CD14-positive monocyte (primary cell): ENCODE measurements around the gene DSCAML1. TPM values are rescaled to one million over a fixed set of nuclear protein-coding genes. Genes with fewer than 3 reads are reported as not detected.

Experiments
- DNase-seq, 3 donors: peaks; one replicate each; pipeline ENCODE4 v3.0.0-alpha.2; 2011 to 2022
- H2AFZ ChIP-seq: 2 replicates; pipeline ENCODE4 v1.6.0; 2012; ENCODE audit warnings: mild to moderate bottlenecking, low read depth, low read length, inconsistent platforms; ENCODE audit not compliant: insufficient read depth, poor library complexity, severe bottlenecking
- H3K27ac ChIP-seq, 2 donors: 1 replicate in 1 of 2; 2 replicates in 1 of 2; pipeline ENCODE4 v1.5.1; 2012 to 2013; ENCODE audit warnings: low read length in 2 of 2, control low read depth in 1 of 2, inconsistent platforms in 1 of 2, low read depth in 1 of 2, mild to moderate bottlenecking in 1 of 2
- H3K27me3 ChIP-seq, 2 donors: one replicate each; pipeline versions ENCODE4 v1.6.0 to v1.6.1; 2011 to 2013; ENCODE audit warnings: low read length in 2 of 2; ENCODE audit not compliant: control insufficient read depth in 2 of 2, insufficient read depth in 2 of 2
- H3K36me3 ChIP-seq, 2 donors: replicated peaks in 1 of 2; 1 replicate in 1 of 2; 2 replicates in 1 of 2; pipeline versions ENCODE4 v1.5.1 to v1.6.1; 2012 to 2013; ENCODE audit warnings: low read length in 2 of 2, control low read depth in 1 of 2, inconsistent platforms in 1 of 2, mild to moderate bottlenecking in 1 of 2; ENCODE audit not compliant: insufficient read depth in 2 of 2, control insufficient read depth in 1 of 2
- H3K4me1 ChIP-seq, 2 donors: 1 replicate in 1 of 2; 2 replicates in 1 of 2; pipeline versions ENCODE4 v1.5.1 to v1.6.1; 2012 to 2013; ENCODE audit warnings: low read length in 2 of 2, control low read depth in 1 of 2, inconsistent platforms in 1 of 2, mild to moderate bottlenecking in 1 of 2, moderate library complexity in 1 of 2; ENCODE audit not compliant: insufficient read depth in 2 of 2, control insufficient read depth in 1 of 2
- H3K4me2 ChIP-seq: replicated peaks from 2 replicates; pipeline ENCODE3; 2012; ENCODE audit warnings: low read length, moderate library complexity, mild to moderate bottlenecking; ENCODE audit not compliant: poor library complexity, severe bottlenecking; ENCODE audit errors: extremely low read depth
- H3K4me3 ChIP-seq, 3 experiments: fragments of 200-600 bp in 1 of 3; sonication (generic) in 1 of 3; replicated peaks in 1 of 3; 1 replicate in 2 of 3; 2 replicates in 1 of 3; pipeline ENCODE4 v1.5.1; 2011 to 2013; ENCODE audit warnings: low read length in 3 of 3, mild to moderate bottlenecking in 3 of 3, control low read depth in 2 of 3, low read depth in 2 of 3, inconsistent platforms in 1 of 3, moderate library complexity in 1 of 3
- H3K79me2 ChIP-seq: 2 replicates; pipeline ENCODE4 v1.6.0; 2012; ENCODE audit warnings: mild to moderate bottlenecking, control low read depth, inconsistent platforms, low read length, moderate library complexity; ENCODE audit not compliant: insufficient read depth
- H3K9ac ChIP-seq: 2 replicates; pipeline ENCODE4 v1.6.0; 2017; ENCODE audit warnings: low read length, mild to moderate bottlenecking; ENCODE audit not compliant: insufficient read depth, poor library complexity, severe bottlenecking
- H3K9me3 ChIP-seq, 2 donors: replicated peaks in 1 of 2; 1 replicate in 1 of 2; 2 replicates in 1 of 2; pipeline versions ENCODE4 v1.5.1 to v1.6.1; 2012 to 2013; ENCODE audit warnings: low read length in 2 of 2, control low read depth in 1 of 2; ENCODE audit not compliant: control insufficient read depth in 1 of 2, insufficient read depth in 1 of 2
- H4K20me1 ChIP-seq: 2 replicates; pipeline ENCODE4 v1.6.0; 2012; ENCODE audit warnings: mild to moderate bottlenecking, low read length, control low read depth, moderate library complexity; ENCODE audit not compliant: insufficient read depth
- H3K27ac Mint-ChIP-seq, 7 donors: one replicate each; pipeline ENCODE4 v1.8.0; 2020; ENCODE audit warnings: mild to moderate bottlenecking in 7 of 7, mixed read lengths in 7 of 7, moderate library complexity in 6 of 7, inconsistent platforms in 2 of 7
- H3K27me3 Mint-ChIP-seq, 3 donors: one replicate each; pipeline ENCODE4 v1.8.0; 2021 to 2022; ENCODE audit warnings: low read depth in 3 of 3, mild to moderate bottlenecking in 3 of 3, mixed read lengths in 3 of 3, moderate library complexity in 3 of 3, inconsistent platforms in 1 of 3
- H3K36me3 Mint-ChIP-seq, 2 donors: one replicate each; pipeline ENCODE4 v1.8.0; 2020; ENCODE audit warnings: mixed read lengths in 2 of 2, inconsistent platforms in 1 of 2, mild to moderate bottlenecking in 1 of 2
- H3K4me1 Mint-ChIP-seq: one replicate; pipeline ENCODE4 v1.8.0; 2020; ENCODE audit warnings: mild to moderate bottlenecking, mixed read lengths
- H3K4me3 Mint-ChIP-seq, 2 donors: one replicate each; pipeline ENCODE4 v1.8.0; 2020; ENCODE audit warnings: mild to moderate bottlenecking in 2 of 2, mixed read lengths in 2 of 2, moderate library complexity in 1 of 2
- H3K9me3 Mint-ChIP-seq, 7 donors: one replicate each; pipeline ENCODE4 v1.8.0; 2020 to 2022; ENCODE audit warnings: mixed read lengths in 7 of 7, mild to moderate bottlenecking in 6 of 7, moderate library complexity in 6 of 7, inconsistent platforms in 2 of 7
- CTCF ChIP-seq: fragments of 200-600 bp; IDR thresholded peaks from one replicate; pipeline ENCODE4 v1.8.0; 2022; ENCODE audit warnings: antibody characterized with exemption, mild to moderate bottlenecking
- WGBS: methylation state at CpG from one replicate; pipeline ENCODE4 v1.1.5; 2013; ENCODE audit warnings: missing lambda C conversion rate; ENCODE audit not compliant: insufficient coverage; 5-methylcytosine and 5-hydroxymethylcytosine counted together
- intact Hi-C, 2 donors: fragments of 100-400 bp; cut with micrococcal nuclease; formaldehyde crosslinking; loops; one replicate each; pipeline versions ENCODE4 v1.15.0 to v1.15.1; 2023
- polyA plus RNA-seq, 3 donors: library from polyadenylated mRNA; depleted of rRNA in 1 of 3; unstranded in 2 of 3; stranded (reverse) in 1 of 3; fragments of 300-500 nt in 2 of 3; fragments of >200 nt in 1 of 3; fragmentation: Illumina TruSeq in 2 of 3; gene quantifications; 1 replicate in 2 of 3; 2 replicates in 1 of 3; pipeline ENCODE4 v1.2.3, GENCODE V29; 2012 to 2021

DSCAML1 gene
- polyA plus RNA-seq, 3 donors, result not detected

GRCh38 chr11:117492578-117493251 lies 304.3 kb downstream of the DSCAML1 start:
- Mint-ChIP-seq H3K36me3 (no peaks in the 10 kb centered on the region), H3K27ac (no peak overlapping the region), H3K4me3 (no peak overlapping the region), H3K9me3 (no peaks in the 10 kb centered on the region), H3K4me1 (peaks cover 12% of the 10 kb centered on the region), H3K27me3 (peaks cover 6 to 16% (median 16%) of the 10 kb centered on the region in 3 donors)
- no peak overlapping the region for H3K27ac ChIP-seq
- H3K79me2 ChIP-seq, result no peaks in the 10 kb centered on the region
- WGBS, result 43% methylated on average over 12 of the region's 20 CpGs
- no peak for DNase-seq
- H3K9ac ChIP-seq, result no peak overlapping the region
- H3K27me3 ChIP-seq, result peaks cover 0 to 9% of the 10 kb centered on the region in 2 donors
- H3K4me2 ChIP-seq, result no peak overlapping the region
- no peaks in the 10 kb centered on the region for H4K20me1 ChIP-seq
- no peak overlapping the region for H2AFZ ChIP-seq
- H3K36me3 ChIP-seq, result no peaks in the 10 kb centered on the region
- no peaks in the 10 kb centered on the region for H3K9me3 ChIP-seq
- TF ChIP-seq CTCF, result no peak
- intact Hi-C loops, result no loop called here
- peaks cover 0 to 6% of the 10 kb centered on the region in 2 donors for H3K4me1 ChIP-seq
- no peak overlapping the region for H3K4me3 ChIP-seq

GRCh38 chr11:117490911-117491310 lies 306.1 kb downstream of the DSCAML1 start:
- Histone ChIP-seq H3K9ac (no peak overlapping the region), H4K20me1 (no peaks in the 10 kb centered on the region), H2AFZ (no peak overlapping the region), H3K4me2 (no peak overlapping the region), H3K79me2 (no peaks in the 10 kb centered on the region), H3K4me1 (peaks cover 0 to 6% of the 10 kb centered on the region in 2 donors), H3K4me3 (no peak overlapping the region), H3K27ac (no peak overlapping the region), H3K27me3 (peaks cover 0 to 9% of the 10 kb centered on the region in 2 donors), H3K36me3 (no peaks in the 10 kb centered on the region), H3K9me3 (no peaks in the 10 kb centered on the region)
- 80% methylated on average over 3 of the region's 6 CpGs for WGBS
- Mint-ChIP-seq H3K27ac (no peak overlapping the region), H3K4me1 (peaks cover 12% of the 10 kb centered on the region), H3K36me3 (no peaks in the 10 kb centered on the region), H3K27me3 (peaks cover 9 to 18% (median 15%) of the 10 kb centered on the region in 3 donors), H3K9me3 (peaks cover 0 to 5% (median 3%) of the 10 kb centered on the region in 7 donors), H3K4me3 (no peak overlapping the region)
- no peak for TF ChIP-seq CTCF
- no peak for DNase-seq
- intact Hi-C loops, result no loop called here
